CD4-positive, alpha-beta T cell treated with Interleukin-10 for 1 hour (primary cell): ENCODE data around the gene PCA3.
A peak's percentile ranks its signal among the peaks of the same experiment; 100 is the strongest.

ENCODE experiments used
- DNase-seq: peaks from one replicate; pipeline ENCODE4 v3.0.0-alpha.2; 2020

Gene PCA3

DNA sequence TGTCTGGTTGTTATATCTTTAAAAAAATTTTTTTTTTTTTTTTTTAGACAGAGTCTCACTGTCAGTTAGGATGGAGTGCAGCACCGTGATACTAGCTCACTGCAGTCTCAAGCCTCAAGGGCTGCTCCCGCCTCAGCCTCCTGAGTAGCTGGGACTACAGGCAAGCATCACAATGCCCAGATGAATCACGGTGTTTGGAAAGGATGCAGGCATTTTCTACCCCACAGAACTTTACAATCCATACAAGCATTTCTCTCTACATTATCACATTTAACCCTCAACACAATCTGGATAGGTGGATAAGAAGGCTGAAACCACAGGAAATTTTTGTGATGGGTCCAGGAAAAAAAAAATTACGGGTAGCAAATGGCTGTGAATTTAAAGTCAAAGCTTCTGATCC is 5.8 kb upstream of the PCA3 start:
- DNase-seq = no peak

DNA sequence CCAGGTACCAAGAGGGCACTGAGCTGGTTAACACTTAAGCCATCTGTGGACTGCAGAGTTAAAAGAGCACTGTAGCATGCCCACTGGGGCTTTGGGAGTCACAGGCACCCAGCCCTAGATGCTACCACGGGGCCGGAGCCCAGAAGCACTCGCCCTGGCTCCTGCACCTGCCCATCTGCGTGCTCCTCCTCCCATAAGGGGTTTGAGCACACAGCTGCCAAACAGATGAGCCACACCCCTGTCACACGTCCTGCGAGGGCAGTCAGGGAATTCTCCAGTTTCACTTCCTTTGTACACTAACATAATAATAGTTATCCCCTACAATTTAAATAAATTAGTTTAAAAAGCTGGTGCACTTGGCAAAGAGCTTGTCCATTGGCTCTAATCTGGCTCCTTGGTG is 4.5 kb upstream of the PCA3 start:
- no peak for DNase-seq

DNA sequence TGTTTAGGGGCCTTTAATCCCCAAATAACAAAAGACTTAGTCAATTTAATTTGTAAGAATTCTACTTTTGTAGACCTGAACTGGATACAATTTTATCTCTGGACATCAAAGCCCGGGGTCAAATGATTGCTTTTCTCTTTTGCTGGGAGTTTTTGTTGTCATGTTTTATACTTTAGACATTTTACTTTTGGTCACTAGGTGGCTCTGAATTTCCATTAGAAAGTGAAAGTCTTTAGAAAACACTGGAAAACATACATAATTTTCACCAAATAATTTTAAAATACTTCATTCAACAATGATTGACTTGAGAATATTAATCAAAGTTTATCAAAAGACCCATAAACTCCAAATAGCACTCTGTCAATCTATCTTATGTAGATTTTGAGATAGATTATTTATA is 2.8 kb upstream of the PCA3 start:
- no peak for DNase-seq

DNA sequence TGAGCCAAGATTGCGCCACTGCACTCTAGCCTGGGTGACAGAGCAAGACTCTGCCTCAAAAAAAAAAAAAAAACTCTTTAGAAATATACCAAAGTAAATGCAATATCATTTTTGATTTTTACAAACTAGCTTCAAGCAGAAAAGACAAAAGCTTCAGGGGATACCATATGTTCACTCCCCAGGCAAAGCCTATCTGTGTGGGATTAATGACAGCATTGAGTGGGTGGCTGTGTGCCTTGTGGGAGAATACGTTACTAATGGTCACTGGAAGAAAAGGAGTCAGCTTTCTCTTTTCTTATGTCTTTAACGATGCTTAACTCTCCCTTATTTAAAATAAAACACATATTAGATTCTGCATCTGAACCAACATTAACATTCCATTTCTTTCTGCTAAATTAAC is 1.9 kb downstream of the PCA3 start:
- no peak for DNase-seq

DNA sequence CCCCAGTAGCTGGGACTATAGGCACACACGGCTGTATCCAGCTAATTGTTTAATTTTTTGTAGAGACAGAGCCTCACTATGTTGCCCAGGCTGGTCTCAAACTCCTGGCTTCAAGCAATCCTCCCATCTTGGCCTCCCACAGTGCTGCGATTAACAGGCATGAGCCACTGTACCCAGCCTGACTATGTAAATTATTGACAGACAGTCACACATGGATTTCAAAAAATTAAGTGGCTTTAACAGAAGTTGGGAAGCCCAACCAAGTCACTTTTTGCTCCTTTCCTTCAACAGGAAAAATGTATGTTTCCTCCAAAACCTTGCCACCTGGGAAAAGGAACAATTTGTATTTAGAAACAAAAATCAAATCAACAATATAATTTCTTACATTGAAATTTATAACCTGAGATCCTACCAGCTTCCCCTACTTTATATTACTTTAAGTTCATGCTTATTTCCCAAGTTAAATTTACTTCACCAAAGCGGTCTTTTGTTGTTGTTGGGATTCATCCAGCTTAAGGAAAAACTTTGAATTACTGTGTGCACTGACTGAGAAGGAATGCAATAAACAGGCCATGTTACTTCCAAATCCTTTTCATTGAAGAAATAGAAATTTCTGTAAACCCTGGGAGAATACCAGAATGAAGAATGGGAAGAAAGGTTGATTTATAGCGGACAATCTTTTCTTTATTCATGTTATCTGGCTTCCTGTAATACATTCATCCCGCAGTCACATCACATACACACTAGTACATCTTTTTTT is 8.6 kb downstream of the PCA3 start:
- DNase-seq = no peak

DNA sequence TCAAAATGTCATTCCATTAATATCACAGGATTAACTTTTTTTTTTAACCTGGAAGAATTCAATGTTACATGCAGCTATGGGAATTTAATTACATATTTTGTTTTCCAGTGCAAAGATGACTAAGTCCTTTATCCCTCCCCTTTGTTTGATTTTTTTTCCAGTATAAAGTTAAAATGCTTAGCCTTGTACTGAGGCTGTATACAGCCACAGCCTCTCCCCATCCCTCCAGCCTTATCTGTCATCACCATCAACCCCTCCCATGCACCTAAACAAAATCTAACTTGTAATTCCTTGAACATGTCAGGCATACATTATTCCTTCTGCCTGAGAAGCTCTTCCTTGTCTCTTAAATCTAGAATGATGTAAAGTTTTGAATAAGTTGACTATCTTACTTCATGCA is 20.6 kb downstream of the PCA3 start:
- DNase-seq = no peak

DNA sequence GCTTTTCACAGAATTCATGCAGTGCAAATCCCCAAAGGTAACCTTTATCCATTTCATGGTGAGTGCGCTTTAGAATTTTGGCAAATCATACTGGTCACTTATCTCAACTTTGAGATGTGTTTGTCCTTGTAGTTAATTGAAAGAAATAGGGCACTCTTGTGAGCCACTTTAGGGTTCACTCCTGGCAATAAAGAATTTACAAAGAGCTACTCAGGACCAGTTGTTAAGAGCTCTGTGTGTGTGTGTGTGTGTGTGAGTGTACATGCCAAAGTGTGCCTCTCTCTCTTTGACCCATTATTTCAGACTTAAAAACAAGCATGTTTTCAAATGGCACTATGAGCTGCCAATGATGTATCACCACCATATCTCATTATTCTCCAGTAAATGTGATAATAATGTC is 21.3 kb downstream of the PCA3 start:
- no peak for DNase-seq

DNA sequence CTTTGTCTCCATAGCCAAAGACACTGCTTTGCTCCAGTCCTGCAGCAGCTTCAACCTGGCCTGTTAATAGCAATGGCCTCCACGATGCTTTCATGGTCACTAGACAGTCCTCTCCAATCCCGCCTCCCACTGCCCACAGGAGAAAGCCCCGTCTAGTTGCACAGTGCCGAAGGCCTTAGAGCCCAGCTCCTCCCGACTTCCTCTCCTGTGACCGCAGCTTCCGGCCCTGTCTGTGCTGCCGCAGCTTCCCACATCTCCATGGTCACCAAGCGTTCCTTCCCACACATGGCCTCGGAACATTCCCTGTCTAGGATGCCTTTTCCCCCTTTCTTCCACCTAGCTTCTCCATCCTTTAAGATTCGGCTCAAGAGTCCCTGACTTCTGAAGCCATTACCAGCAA is 23.4 kb downstream of the PCA3 start:
- no peak for DNase-seq

DNA sequence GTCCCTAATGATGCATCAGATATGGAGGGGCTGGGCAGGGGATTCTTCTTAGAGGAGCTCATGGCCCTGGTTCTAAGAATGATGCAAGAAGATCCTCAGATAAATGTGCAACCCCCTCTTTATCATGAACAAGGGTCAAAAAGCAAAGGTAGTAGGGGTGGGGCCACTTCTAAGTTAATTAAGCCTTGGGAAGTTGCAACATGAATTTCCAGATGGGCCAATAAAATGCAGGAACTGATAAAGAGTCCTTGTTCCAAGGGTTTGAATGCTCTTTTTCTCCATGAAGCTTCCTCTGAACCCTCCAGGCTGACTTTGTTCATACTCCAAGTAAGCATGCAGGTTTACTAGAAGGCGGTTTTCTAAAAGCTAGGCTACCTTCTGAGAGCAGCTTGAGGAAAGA is 25.6 kb downstream of the PCA3 start:
- DNase-seq = no peak

DNA sequence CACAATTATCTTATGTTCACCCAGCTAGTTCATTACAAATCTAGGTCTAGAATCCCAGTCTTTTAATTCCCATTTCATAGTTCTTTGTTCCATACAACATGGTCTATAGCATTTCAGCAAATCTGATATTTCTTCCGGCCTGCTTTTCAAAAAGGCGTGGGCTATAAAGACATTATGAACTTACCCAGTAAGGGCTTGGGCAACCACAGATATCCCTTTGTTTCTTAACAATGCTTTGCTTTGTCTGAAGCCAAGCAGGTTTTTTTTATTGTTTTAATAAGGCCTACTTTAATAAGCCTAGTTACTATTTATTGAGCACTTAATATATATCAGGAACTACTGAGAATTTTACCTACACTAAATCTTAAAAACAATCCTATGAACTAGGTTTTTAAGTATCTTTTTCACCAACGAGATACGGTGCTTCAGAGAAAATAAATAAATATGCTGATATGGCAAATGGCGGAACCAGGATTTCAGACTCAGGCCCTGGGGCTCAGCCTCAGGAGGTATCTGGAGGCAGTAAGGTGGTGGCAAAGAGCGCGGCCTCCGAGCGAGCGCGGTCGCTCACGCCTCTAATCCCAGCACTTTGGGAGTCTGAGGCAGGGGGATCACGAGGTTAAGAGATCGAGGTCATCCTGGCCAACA is 29.7 kb downstream of the PCA3 start:
- DNase-seq = no peak

DNA sequence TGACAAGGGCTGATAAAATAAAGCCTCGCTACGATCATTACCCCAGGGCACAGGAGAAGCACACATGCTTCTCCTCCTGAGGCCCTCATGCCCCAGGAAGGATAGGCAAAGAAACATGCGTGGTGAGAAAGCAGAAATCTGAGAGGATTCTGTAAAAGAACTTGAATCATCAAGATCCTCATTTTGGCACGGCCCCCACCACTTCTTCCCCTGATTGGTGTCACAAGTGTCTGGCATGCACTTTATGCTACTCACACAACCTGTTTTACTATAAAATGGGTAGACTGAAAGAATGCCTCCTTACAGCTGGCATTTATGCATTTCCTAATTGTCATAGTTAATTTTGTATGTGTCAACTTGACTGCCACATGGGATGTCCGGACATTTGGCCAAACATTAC is 32.1 kb downstream of the PCA3 start:
- no peak for DNase-seq

DNA sequence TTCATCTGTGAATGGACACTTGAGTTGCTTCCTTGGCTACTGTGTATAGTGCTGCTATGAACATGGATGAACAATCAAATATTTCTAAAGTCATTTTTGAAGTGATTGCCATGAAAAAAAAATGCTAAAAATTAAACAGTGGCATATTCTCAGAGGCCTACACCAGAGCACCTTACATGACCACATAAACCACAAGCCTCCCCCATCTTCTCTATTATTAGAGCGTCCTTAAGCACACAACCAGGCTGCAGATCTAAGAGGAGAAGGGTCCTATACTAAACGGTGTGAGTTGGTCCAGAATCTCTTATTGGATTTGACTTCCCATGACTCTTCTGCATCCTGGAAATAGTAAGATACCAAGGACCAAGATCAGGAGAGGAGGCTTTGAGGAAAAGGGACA is 34.3 kb downstream of the PCA3 start:
- DNase-seq = no peak

DNA sequence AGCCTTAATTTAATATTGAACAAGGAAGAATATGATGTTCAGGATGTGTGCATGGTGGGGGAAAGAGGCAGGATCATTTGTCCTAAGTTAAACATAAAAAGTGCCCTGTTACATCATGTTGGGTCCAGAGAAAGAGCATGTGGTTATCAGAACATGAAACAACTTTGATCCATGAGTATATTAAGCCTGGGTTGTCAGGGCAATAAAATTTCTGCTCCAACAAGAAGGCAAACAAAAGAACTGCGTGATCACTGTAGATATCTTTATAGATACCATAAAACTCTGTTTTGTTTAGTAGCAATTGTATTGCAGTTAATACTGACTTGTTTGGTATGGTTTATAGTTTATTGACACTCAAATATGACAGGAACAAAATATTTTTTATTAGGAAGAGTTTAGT is 35.2 kb downstream of the PCA3 start:
- DNase-seq = no peak

DNA sequence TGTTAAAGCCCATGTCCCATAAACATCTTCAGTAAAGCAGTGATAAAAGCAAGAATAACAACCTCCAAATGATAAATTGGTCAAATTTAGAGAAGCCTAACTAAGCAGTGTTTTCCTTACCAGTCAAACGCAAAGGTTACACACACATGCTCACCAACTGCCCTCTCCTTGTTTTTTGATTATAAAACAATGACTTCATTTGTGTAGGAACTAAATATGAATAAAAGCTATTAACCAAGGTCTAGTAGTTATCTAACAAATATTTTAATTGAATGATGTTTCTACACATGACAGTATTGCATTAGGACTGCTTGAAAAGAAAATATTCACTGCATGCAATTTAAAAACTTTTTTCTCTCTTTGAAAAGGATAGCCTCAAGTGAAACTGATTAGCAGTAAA is 36.7 kb downstream of the PCA3 start:
- no peak for DNase-seq

DNA sequence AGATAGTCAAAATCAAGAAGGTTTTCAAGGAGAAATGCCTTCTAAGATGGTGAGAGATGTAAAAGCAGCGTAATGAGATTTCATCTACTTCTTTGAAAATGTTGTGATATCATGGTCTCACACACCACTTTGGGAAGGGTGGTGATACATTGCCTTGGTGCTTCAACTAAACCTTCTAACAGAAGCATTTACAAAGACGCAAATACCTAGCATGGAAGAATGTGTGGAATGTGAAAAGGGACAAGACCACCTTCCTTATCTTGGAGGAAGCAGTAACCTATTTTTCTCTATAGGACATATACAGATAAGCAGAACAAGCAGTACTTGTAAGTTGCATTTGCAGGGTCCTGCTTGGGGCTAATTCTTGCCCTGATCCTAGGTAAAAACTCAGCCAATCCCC is 38.8 kb downstream of the PCA3 start:
- DNase-seq = no peak

DNA sequence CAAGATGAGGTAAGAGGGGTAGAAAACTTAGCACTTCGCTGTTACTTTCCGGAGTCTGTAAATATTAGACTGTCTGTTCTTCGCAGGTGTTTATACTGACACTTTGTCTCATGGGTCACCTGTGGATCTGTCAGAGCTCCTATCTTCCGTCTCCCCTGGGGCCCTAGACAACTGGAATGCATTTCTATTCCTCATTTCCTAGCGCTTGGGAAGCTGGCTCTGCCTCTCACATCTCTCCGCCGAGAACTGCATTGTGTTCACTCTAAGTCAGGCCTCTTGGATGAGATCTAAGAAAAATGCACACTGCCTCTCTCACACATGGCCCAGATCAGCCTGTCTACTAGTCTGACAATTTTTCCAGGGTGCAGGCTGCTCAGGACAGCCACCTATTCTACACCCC is 39.5 kb downstream of the PCA3 start:
- no peak for DNase-seq

DNA sequence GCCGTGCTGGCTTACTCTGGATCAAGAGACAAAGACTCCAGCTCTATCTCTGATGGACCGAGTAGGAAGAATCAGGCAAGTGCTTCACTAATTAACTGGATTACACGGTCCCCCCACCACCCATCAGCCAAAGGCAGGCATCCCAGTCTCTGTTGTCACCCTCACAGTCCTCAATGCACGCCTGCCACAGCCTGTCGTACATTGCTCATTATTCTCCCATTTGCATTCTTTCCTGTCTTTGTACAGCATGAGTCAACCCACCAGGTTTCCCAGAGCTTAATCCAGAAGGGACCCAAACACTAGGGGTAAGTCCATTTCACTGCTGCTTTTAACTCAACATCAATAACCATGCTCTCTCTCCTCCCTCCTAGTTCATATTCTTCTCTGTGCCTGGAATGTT is 44.4 kb downstream of the PCA3 start:
- no peak for DNase-seq

DNA sequence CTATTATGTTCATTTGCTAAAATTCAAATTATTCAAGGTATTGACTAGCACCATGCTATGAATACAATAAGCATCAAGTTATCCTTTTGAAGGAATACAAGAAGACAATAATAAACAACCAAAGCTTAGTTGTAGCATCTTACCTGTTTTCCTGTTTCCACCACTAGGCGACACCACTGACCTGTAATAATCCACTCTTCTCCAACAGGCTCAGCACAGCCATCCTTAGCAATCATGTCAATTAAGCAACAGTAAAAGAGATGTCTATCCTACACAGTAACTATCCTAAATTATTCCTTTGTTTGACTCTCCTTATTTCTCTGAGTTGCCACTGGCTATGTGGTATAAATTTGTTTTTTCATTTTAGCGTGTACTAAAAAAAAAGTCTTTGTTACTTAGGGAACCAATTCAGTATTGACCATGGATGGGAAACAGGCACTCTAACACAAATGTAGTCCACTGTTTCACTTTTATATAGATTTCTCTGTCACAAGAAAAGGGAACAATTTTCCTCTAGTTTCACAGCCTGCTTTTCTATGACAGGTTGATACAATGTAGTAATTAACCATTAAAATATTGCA is 46.2 kb downstream of the PCA3 start:
- DNase-seq = peak; percentile 8

DNA sequence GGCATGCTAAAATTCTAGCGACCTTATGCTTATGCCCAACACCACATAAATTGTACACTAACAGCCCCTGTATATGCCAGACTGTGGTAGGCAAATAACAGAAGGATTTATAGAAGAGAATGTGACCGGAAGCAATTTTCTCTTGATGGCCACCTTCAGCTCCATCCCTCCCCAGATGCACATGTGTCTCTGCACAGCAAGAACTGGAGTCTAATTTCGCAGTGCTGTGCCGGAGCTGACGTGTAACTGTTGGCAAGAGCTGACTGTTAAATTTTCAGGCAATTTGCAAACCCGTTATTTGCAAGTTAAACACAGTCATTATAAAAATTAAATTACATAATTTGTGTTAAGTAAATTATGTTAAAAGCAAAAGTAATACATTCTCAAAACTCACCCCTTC is 48.4 kb downstream of the PCA3 start:
- no peak for DNase-seq

DNA sequence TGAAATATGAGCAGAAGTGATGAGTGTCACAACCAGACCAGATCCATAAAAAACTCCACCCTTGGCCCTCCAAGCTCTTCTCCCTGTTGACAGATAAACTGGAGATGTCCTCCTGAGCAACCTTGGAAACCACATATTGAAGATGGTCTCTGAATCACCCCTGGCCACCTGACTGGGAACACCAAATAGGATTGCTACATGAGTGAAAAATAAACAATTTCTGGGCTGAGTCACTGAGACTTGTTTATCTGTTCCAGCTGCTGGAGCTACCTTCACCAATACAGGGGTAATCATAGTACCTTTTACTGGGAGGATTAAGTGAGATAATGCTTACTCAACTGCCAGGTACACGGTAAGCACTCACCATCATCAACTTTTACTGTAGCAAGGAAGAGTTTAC is 53.3 kb downstream of the PCA3 start:
- DNase-seq = no peak

DNA sequence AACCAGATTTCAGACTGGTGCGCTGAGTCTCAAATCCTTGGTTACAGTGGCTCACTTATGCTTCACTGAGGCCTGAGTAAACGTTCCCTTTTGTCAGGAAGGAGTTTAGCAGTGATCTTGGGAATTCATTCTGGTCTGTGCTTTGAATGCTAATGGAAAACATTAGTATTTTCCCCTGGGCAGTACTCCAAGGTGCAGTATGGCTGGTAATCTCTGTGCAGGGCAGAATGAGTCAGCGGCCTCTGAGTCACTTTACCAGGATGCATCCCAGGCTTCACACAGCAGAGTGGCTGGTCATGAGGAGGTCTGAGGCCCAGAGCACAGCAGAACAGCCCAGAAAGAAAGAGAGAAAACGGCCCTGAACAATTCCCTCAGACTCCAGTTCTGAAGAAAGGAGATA is 54.0 kb downstream of the PCA3 start:
- DNase-seq = no peak

DNA sequence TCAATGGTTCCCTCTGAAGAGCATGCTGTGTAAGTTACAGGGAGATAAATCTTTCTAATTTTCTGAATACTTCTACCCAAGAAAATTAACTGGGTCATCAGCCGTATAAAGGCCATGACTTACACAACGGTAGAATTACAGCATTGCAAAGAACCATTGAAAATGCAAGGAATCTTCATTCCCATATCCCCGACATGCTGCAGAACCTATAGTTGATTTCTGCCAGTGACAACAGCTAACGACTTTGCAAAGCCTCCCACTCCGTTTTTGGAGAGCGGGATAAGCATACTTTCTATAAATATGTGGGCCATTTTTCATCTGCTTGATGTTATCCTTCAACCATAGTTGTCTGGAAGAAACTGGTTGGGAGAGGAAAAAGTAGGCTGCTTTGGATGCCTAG is 56.2 kb downstream of the PCA3 start:
- no peak for DNase-seq

DNA sequence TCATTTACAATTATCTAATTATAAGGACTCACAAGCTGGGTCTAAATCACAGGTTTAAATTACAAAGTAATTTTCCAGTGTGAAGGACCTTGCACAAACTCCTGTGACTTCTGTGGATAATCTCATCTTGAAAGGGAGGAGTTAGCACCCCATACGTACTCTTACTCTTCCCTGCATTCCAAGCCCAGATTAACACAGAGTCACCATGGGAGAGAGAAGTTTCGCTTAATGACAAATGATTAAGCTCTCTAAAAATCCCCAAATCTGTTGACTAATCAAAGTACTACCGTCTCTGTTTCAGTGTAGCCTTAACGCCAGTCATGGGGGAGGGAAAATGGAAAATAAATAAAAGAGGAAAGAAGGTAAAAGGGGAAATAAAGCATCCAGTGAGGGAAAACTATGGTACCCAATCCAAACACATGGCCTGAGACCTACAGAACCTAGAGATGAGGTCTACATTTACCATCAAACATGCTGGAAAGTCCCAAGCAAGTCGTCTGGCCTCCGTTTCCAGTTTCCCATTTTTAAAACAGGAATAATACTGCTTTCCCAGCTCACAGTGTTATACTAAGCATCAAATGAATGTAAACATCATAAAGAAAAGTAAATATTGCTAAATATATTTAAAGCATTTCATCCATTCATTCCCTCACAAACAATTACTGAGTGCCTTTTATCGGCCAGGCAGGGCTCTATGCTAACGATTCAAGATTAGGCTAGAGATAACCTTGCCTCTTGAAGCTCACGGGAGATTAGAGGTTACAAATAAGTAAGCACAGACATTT is 63.2 kb downstream of the PCA3 start:
- no peak for DNase-seq

DNA sequence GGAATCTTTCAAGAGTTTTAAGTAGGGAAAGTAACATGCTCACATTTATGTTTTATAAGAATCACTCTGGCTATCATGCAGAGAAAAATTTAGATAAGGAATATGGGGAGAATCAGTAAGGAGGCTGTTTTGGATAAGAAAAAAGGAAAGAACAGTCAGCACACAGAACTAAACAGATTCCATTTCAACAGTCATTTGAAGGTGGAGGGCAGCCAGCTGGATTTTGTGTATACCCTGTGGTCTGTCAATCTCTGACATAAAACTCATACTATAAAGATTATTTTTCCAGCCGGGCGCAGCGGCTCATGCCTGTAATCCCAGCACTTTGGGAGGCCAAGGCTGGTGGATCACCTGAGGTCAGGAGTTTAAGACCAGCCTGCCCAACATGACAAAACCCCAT is 64.2 kb downstream of the PCA3 start:
- DNase-seq = no peak
